KMS-11 (cell line): ENCODE measurements around the gene SLC23A2.

ENCODE experiments used
- H2AFZ ChIP-seq: fragments of 200-600 bp; sonication (generic); 2 replicates; pipeline ENCODE4 v1.6.1; 2016; ENCODE audit warnings: antibody characterized with exemption, mixed run types, low read depth
- H3K27ac ChIP-seq: fragments of 200-600 bp; sonication (generic); 2 replicates; pipeline ENCODE4 v1.6.1; 2016; ENCODE audit warnings: mild to moderate bottlenecking, mixed run types
- H3K27me3 ChIP-seq: fragments of 200-600 bp; sonication (generic); 2 replicates; pipeline ENCODE4 v1.6.1; 2017; ENCODE audit warnings: mild to moderate bottlenecking, low read depth, mixed run types, moderate library complexity; ENCODE audit not compliant: insufficient read depth
- H3K36me3 ChIP-seq: fragments of 200-600 bp; sonication (generic); 2 replicates; pipeline ENCODE4 v1.6.1; 2017; ENCODE audit warnings: mild to moderate bottlenecking, mixed run types; ENCODE audit not compliant: insufficient read depth
- H3K4me1 ChIP-seq: fragments of 200-600 bp; sonication (generic); 2 replicates; pipeline ENCODE4 v1.6.1; 2016; ENCODE audit warnings: mild to moderate bottlenecking, low read depth, mixed run types; ENCODE audit not compliant: poor library complexity, severe bottlenecking
- H3K4me2 ChIP-seq: fragments of 200-600 bp; sonication (generic); 2 replicates; pipeline ENCODE4 v1.7.0; 2016; ENCODE audit warnings: mild to moderate bottlenecking, mixed run types
- H3K4me3 ChIP-seq: fragments of 200-600 bp; sonication (generic); IDR thresholded peaks from 2 replicates; pipeline ENCODE4 v1.6.1; 2017; ENCODE audit warnings: low read depth, low read length, mixed read lengths; ENCODE audit not compliant: insufficient read depth
- H3K79me2 ChIP-seq: fragments of 200-600 bp; sonication (generic); 2 replicates; pipeline ENCODE4 v1.6.1; 2016; ENCODE audit warnings: low read depth, mixed run types; ENCODE audit not compliant: insufficient read depth
- H3K9ac ChIP-seq: fragments of 200-600 bp; sonication (generic); 2 replicates; pipeline ENCODE4 v1.6.1; 2016; ENCODE audit warnings: mild to moderate bottlenecking, mixed run types
- H4K20me1 ChIP-seq: fragments of 200-600 bp; sonication (generic); 2 replicates; pipeline ENCODE4 v1.6.1; 2016; ENCODE audit warnings: mild to moderate bottlenecking, mixed run types; ENCODE audit not compliant: insufficient read depth
- CTCF ChIP-seq: fragments of 200-600 bp; sonication (generic); conservative IDR thresholded peaks from 2 replicates; pipeline ENCODE4 v1.6.1; 2017; ENCODE audit warnings: low read depth, mild to moderate bottlenecking, antibody characterized with exemption, low read length, moderate library complexity, mixed read lengths

Gene SLC23A2

GRCh38 chr20:4821590-4821989, 179.7 kb downstream of the SLC23A2 start:
- H3K79me2 ChIP-seq: no peaks in the 10 kb centered on the region
- no peaks in the 10 kb centered on the region for H3K27me3 ChIP-seq
- H3K4me2 ChIP-seq: no peak overlapping the region
- no peaks in the 10 kb centered on the region for H3K36me3 ChIP-seq
- H3K27ac ChIP-seq: no peak overlapping the region
- no peak overlapping the region for H3K9ac ChIP-seq
- H3K4me3 ChIP-seq: no peak overlapping the region
- H2AFZ ChIP-seq: no peak overlapping the region
- no peaks in the 10 kb centered on the region for H4K20me1 ChIP-seq
- H3K4me1 ChIP-seq: no peaks in the 10 kb centered on the region
- no peak for TF ChIP-seq CTCF

GRCh38 chr20:4820806-4821518, 180.3 kb downstream of the SLC23A2 start:
- Histone ChIP-seq H2AFZ (no peak overlapping the region), H3K9ac (no peak overlapping the region), H3K27ac (no peak overlapping the region)

GRCh38 chr20:4819901-4820300, 181.4 kb downstream of the SLC23A2 start:
- TF ChIP-seq CTCF: no peak
- no peak overlapping the region for H3K9ac ChIP-seq
- no peaks in the 10 kb centered on the region for H3K79me2 ChIP-seq
- no peak overlapping the region for H3K4me2 ChIP-seq
- H3K4me3 ChIP-seq: no peak overlapping the region
- no peaks in the 10 kb centered on the region for H3K4me1 ChIP-seq
- no peak overlapping the region for H2AFZ ChIP-seq
- no peaks in the 10 kb centered on the region for H4K20me1 ChIP-seq
- no peaks in the 10 kb centered on the region for H3K27me3 ChIP-seq
- no peaks in the 10 kb centered on the region for H3K36me3 ChIP-seq
- H3K27ac ChIP-seq: no peak overlapping the region

More at GRCh38 chr20:4820806-4821518, 180.3 kb downstream of the SLC23A2 start:
- Histone ChIP-seq H3K27me3 (no peaks in the 10 kb centered on the region), H3K4me3 (no peak overlapping the region), H3K36me3 (no peaks in the 10 kb centered on the region), H3K79me2 (no peaks in the 10 kb centered on the region), H3K4me1 (no peaks in the 10 kb centered on the region), H4K20me1 (no peaks in the 10 kb centered on the region), H3K4me2 (no peak overlapping the region)
- no peak for TF ChIP-seq CTCF

GRCh38 chr20:4817230-4817671, 184.1 kb downstream of the SLC23A2 start:
- H4K20me1 ChIP-seq: no peaks in the 10 kb centered on the region
- no peak overlapping the region for H3K4me3 ChIP-seq
- H3K27ac ChIP-seq: no peak overlapping the region
- H3K9ac ChIP-seq: no peak overlapping the region
- H3K4me2 ChIP-seq: no peak overlapping the region
- H3K79me2 ChIP-seq: no peaks in the 10 kb centered on the region
- H3K27me3 ChIP-seq: no peaks in the 10 kb centered on the region
- TF ChIP-seq CTCF: no peak
- no peaks in the 10 kb centered on the region for H3K36me3 ChIP-seq
- H3K4me1 ChIP-seq: no peaks in the 10 kb centered on the region
- no peak overlapping the region for H2AFZ ChIP-seq
